HEK293T (cell line): ENCODE measurements around the gene UBE2QL1.

ENCODE experiments used
- BHLHE40 ChIP-seq: fragments of 450-650 bp; IDR thresholded peaks from 2 replicates; pipeline ENCODE4 v1.6.1; 2016; ENCODE audit warnings: mild to moderate bottlenecking, moderate library complexity, borderline replicate concordance
- CTBP1 ChIP-seq: fragments of 450-650 bp; IDR thresholded peaks from 2 replicates; pipeline ENCODE4 v1.6.1; 2016; ENCODE audit warnings: borderline replicate concordance
- ELF4 ChIP-seq: fragments of 450-650 bp; IDR thresholded peaks from 2 replicates; pipeline ENCODE4 v1.6.1; 2017; ENCODE audit warnings: antibody characterized with exemption
- FOXA1 ChIP-seq: fragments of 450-650 bp; IDR thresholded peaks from 2 replicates; pipeline ENCODE4 v1.6.1; 2016; ENCODE audit warnings: mild to moderate bottlenecking
- FOXK2 ChIP-seq: fragments of 450-650 bp; IDR thresholded peaks from 2 replicates; pipeline ENCODE4 v1.6.1; 2016; ENCODE audit warnings: mild to moderate bottlenecking
- FOXM1 ChIP-seq: fragments of 450-650 bp; IDR thresholded peaks from 2 replicates; pipeline ENCODE4 v1.6.1; 2017; ENCODE audit warnings: mild to moderate bottlenecking, borderline replicate concordance
- HDGF ChIP-seq: fragments of 450-650 bp; IDR thresholded peaks from 2 replicates; pipeline ENCODE4 v1.6.1; 2017; ENCODE audit warnings: antibody characterized with exemption, borderline replicate concordance
- L3MBTL2 ChIP-seq: fragments of 450-650 bp; conservative IDR thresholded peaks from 2 replicates; pipeline ENCODE4 v1.6.1; 2016; ENCODE audit warnings: mild to moderate bottlenecking
- LEF1 ChIP-seq: fragments of 450-650 bp; IDR thresholded peaks from 2 replicates; pipeline ENCODE4 v1.6.1; 2017; ENCODE audit warnings: mild to moderate bottlenecking, borderline replicate concordance
- NFRKB ChIP-seq: fragments of 450-650 bp; IDR thresholded peaks from 2 replicates; pipeline ENCODE4 v1.6.1; 2016; ENCODE audit warnings: mild to moderate bottlenecking, moderate library complexity
- SP1 ChIP-seq: fragments of 450-650 bp; IDR thresholded peaks from 2 replicates; pipeline ENCODE4 v1.6.1; 2017
- SUZ12 ChIP-seq: fragments of 450-650 bp; IDR thresholded peaks from 2 replicates; pipeline ENCODE4 v1.6.1; 2016; ENCODE audit warnings: mild to moderate bottlenecking
- TARDBP ChIP-seq: fragments of 450-650 bp; IDR thresholded peaks from 2 replicates; pipeline ENCODE4 v1.6.1; 2016
- ZNF384 ChIP-seq: fragments of 450-650 bp; IDR thresholded peaks from 2 replicates; pipeline ENCODE4 v1.6.1; 2016

- TF ChIP-seq BHLHE40 (no peak), FOXK2 (no peak), SUZ12 (no peak), HDGF (no peak), TARDBP (no peak), SP1 (no peak), ELF4 (no peak), LEF1 (no peak), FOXA1 (no peak), ZNF384 (no peak), CTBP1 (no peak), L3MBTL2 (no peak), FOXM1 (no peak), NFRKB (no peak)
These were observed 42.7 kb downstream of the UBE2QL1 start for GRCh38 chr5:6491196-6491918.
